HEK293 (cell line): ENCODE measurements around the gene LPCAT2.

ENCODE experiments used
- GLIS2 ChIP-seq: fragments of 450-650 bp; formaldehyde crosslinking; IDR thresholded peaks from 2 replicates; pipeline ENCODE4 v1.5.1; 2016; ENCODE audit warnings: missing biosample characterization, missing genetic modification characterization
- HIC1 ChIP-seq: fragments of 450-650 bp; formaldehyde crosslinking; IDR thresholded peaks from 2 replicates; pipeline ENCODE4 v1.5.1; 2016; ENCODE audit warnings: missing biosample characterization, missing genetic modification characterization
- HOXA7 ChIP-seq: sonication (generic); formaldehyde crosslinking; IDR thresholded peaks from 2 replicates; pipeline ENCODE4 v1.8.1; 2022; ENCODE audit warnings: missing genetic modification reagents, borderline replicate concordance
- MEIS1 ChIP-seq: sonication (generic); formaldehyde crosslinking; IDR thresholded peaks from 2 replicates; pipeline ENCODE4 v1.8.1; 2022; ENCODE audit warnings: missing genetic modification reagents, mild to moderate bottlenecking, borderline replicate concordance
- SP3 ChIP-seq: fragments of 450-650 bp; formaldehyde crosslinking; IDR thresholded peaks from 2 replicates; pipeline ENCODE4 v1.5.1; 2016; ENCODE audit warnings: missing biosample characterization, missing genetic modification characterization
- WT1 ChIP-seq: fragments of 450-650 bp; formaldehyde crosslinking; IDR thresholded peaks from 2 replicates; pipeline ENCODE4 v1.5.1; 2016; ENCODE audit warnings: missing biosample characterization, missing genetic modification characterization
- ZBTB1 ChIP-seq: fragments of 450-650 bp; formaldehyde crosslinking; IDR thresholded peaks from 2 replicates; pipeline ENCODE4 v1.5.1; 2016; ENCODE audit warnings: missing biosample characterization, missing genetic modification characterization
- ZBTB20 ChIP-seq: fragments of 450-650 bp; formaldehyde crosslinking; IDR thresholded peaks from 2 replicates; pipeline ENCODE4 v1.5.1; 2016; ENCODE audit warnings: missing biosample characterization, missing genetic modification characterization
- ZEB2 ChIP-seq: fragments of 450-650 bp; formaldehyde crosslinking; IDR thresholded peaks from 2 replicates; pipeline ENCODE4 v1.5.1; 2016; ENCODE audit warnings: missing biosample characterization, missing genetic modification characterization
- ZIC2 ChIP-seq: fragments of 450-650 bp; formaldehyde crosslinking; IDR thresholded peaks from 2 replicates; pipeline ENCODE4 v1.5.1; 2016; ENCODE audit warnings: missing biosample characterization, missing genetic modification characterization
- ZNF112 ChIP-seq: fragments of 450-650 bp; formaldehyde crosslinking; IDR thresholded peaks from 2 replicates; pipeline ENCODE4 v1.5.0; 2017; ENCODE audit warnings: missing biosample characterization, missing genetic modification characterization
- ZNF239 ChIP-seq: fragments of 450-650 bp; formaldehyde crosslinking; IDR thresholded peaks from 2 replicates; pipeline ENCODE4 v1.5.1; 2016; ENCODE audit warnings: missing biosample characterization, missing genetic modification characterization
- ZNF311 ChIP-seq: fragments of 450-650 bp; formaldehyde crosslinking; IDR thresholded peaks from 2 replicates; pipeline ENCODE4 v1.5.1; 2017; ENCODE audit warnings: missing biosample characterization, missing genetic modification characterization, borderline replicate concordance
- ZNF335 ChIP-seq: fragments of 450-650 bp; formaldehyde crosslinking; conservative IDR thresholded peaks from 2 replicates; pipeline ENCODE4 v1.5.1; 2016; ENCODE audit warnings: missing biosample characterization, missing genetic modification characterization
- ZNF394 ChIP-seq: fragments of 450-650 bp; formaldehyde crosslinking; IDR thresholded peaks from 2 replicates; pipeline ENCODE4 v1.5.1; 2016; ENCODE audit warnings: missing biosample characterization, missing genetic modification characterization, mild to moderate bottlenecking, moderate library complexity, borderline replicate concordance
- ZNF529 ChIP-seq: fragments of 450-650 bp; formaldehyde crosslinking; IDR thresholded peaks from 2 replicates; pipeline ENCODE4 v1.5.1; 2017; ENCODE audit warnings: missing genetic modification characterization, missing biosample characterization; ENCODE audit not compliant: insufficient replicate concordance
- ZNF544 ChIP-seq: fragments of 450-650 bp; formaldehyde crosslinking; IDR thresholded peaks from 2 replicates; pipeline ENCODE4 v1.5.0; 2017; ENCODE audit warnings: missing biosample characterization, missing genetic modification characterization
- ZNF623 ChIP-seq: fragments of 450-650 bp; formaldehyde crosslinking; IDR thresholded peaks from 2 replicates; pipeline ENCODE4 v1.5.1; 2016; ENCODE audit warnings: missing biosample characterization, missing genetic modification characterization
- ZNF645 ChIP-seq: fragments of 450-650 bp; formaldehyde crosslinking; IDR thresholded peaks from 2 replicates; pipeline ENCODE4; 2016; ENCODE audit warnings: missing biosample characterization, missing genetic modification characterization
- ZNF660 ChIP-seq: fragments of 450-650 bp; IDR thresholded peaks from 2 replicates; pipeline ENCODE4 v1.5.1; 2018; ENCODE audit warnings: missing biosample characterization, mild to moderate bottlenecking, missing genetic modification characterization
- ZNF664 ChIP-seq: fragments of 450-650 bp; formaldehyde crosslinking; IDR thresholded peaks from 2 replicates; pipeline ENCODE4 v1.5.1; 2016; ENCODE audit warnings: missing biosample characterization, missing genetic modification characterization
- ZNF747 ChIP-seq: fragments of 450-650 bp; formaldehyde crosslinking; IDR thresholded peaks from 2 replicates; pipeline ENCODE4 v1.5.1; 2016; ENCODE audit warnings: missing biosample characterization, missing genetic modification characterization
- ZNF76 ChIP-seq: fragments of 450-650 bp; formaldehyde crosslinking; IDR thresholded peaks from 2 replicates; pipeline ENCODE4; 2016; ENCODE audit warnings: low read depth, missing biosample characterization, missing genetic modification characterization, borderline replicate concordance
- ZNF785 ChIP-seq: fragments of 450-650 bp; formaldehyde crosslinking; IDR thresholded peaks from 2 replicates; pipeline ENCODE4 v1.5.1; 2016; ENCODE audit warnings: missing biosample characterization, missing genetic modification characterization
- ZNF843 ChIP-seq: fragments of 450-650 bp; formaldehyde crosslinking; IDR thresholded peaks from 2 replicates; pipeline ENCODE4 v1.5.1; 2016; ENCODE audit warnings: missing biosample characterization, missing genetic modification characterization
- TF ChIP-seq, protein P1 (sequence below): fragments of 450-650 bp; formaldehyde crosslinking; IDR thresholded peaks from 2 replicates; pipeline ENCODE4 v1.5.1; 2016; ENCODE audit warnings: missing biosample characterization, missing genetic modification characterization
- TF ChIP-seq, protein P2 (sequence below): fragments of 450-650 bp; IDR thresholded peaks from 2 replicates; pipeline ENCODE4 v1.5.1; 2018; ENCODE audit warnings: missing biosample characterization, mild to moderate bottlenecking, missing genetic modification characterization
- TF ChIP-seq, protein P3 (sequence below): fragments of 450-650 bp; formaldehyde crosslinking; IDR thresholded peaks from 2 replicates; pipeline ENCODE4 v1.5.1; 2016; ENCODE audit warnings: missing biosample characterization, missing genetic modification characterization

LPCAT2 gene

DNA sequence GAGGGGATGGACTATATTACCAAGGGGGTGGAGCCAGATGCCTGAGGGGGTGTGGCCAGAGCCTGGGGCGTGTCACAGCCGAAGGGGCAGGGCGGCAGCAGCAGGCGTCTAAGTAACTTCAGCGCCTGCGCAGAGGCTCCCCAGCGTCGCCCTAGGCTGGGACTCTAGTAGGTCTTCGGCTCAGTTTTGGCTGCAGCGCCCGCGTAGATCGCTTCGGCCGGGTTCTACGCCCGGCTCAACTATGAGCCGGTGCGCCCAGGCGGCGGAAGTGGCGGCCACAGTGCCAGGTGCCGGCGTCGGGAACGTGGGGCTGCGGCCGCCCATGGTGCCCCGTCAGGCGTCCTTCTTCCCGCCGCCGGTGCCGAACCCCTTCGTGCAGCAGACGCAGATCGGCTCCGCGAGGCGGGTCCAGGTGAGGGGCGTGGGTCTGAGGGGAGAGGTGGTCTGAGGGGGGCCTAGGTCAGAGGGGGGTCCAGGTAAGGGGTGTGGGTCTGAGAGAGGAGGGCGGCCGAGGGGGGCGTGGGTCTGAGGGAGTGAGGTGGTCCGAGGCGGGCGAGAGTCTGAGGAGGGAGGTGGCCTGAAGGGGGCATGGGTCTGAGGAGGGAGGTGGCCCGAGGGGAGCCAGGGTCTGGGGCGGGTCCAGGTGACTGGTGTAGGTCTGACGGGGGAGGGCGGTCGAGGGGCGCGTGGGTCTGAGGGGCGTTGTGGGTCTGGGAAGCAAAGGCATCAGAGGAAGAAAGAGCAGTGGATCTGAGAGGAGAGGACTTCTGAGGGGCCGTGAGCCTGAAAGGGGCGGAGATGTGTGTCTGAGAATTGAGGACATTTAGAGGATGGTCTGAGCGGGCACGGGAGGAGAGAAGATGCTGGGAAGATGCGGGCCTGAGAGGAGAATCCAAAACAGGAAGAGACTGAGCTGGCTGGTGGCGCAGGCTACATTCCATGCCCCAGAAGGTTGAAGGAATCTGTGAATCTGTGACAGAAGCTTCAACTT is at the start of gene LPCAT2 (continued):
- no peak for TF ChIP-seq ZNF645
- TF ChIP-seq ZNF311 (tag by site-specific recombination) = no peak
- 0 out of 2 replicates have a peak, but pooled peaks have one; percentile 40 for TF ChIP-seq ZEB2
- TF ChIP-seq ZIC2 (tag by site-specific recombination) = peak; percentile 38; the same call in 1 of the 2 replicates
- TF ChIP-seq, protein P1, sequence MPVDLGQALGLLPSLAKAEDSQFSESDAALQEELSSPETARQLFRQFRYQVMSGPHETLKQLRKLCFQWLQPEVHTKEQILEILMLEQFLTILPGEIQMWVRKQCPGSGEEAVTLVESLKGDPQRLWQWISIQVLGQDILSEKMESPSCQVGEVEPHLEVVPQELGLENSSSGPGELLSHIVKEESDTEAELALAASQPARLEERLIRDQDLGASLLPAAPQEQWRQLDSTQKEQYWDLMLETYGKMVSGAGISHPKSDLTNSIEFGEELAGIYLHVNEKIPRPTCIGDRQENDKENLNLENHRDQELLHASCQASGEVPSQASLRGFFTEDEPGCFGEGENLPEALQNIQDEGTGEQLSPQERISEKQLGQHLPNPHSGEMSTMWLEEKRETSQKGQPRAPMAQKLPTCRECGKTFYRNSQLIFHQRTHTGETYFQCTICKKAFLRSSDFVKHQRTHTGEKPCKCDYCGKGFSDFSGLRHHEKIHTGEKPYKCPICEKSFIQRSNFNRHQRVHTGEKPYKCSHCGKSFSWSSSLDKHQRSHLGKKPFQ (tag by site-specific recombination) = no peak
- TF ChIP-seq WT1 = no peak
- TF ChIP-seq SP3 = peak; percentile 73
- 0 out of 2 replicates have a peak, but pooled peaks have one; percentile 21 for TF ChIP-seq ZNF843 (tag by site-specific recombination)
- TF ChIP-seq ZNF529 (tag by site-specific recombination) = no peak
- TF ChIP-seq, protein P2, sequence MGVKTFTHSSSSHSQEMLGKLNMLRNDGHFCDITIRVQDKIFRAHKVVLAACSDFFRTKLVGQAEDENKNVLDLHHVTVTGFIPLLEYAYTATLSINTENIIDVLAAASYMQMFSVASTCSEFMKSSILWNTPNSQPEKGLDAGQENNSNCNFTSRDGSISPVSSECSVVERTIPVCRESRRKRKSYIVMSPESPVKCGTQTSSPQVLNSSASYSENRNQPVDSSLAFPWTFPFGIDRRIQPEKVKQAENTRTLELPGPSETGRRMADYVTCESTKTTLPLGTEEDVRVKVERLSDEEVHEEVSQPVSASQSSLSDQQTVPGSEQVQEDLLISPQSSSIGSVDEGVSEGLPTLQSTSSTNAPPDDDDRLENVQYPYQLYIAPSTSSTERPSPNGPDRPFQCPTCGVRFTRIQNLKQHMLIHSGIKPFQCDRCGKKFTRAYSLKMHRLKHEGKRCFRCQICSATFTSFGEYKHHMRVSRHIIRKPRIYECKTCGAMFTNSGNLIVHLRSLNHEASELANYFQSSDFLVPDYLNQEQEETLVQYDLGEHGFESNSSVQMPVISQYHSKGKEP (tag by site-specific recombination) = no peak
- TF ChIP-seq ZNF394 = no peak
- no peak for TF ChIP-seq ZNF623
- TF ChIP-seq ZBTB20 (tag by site-specific recombination) = peak; percentile 64
- TF ChIP-seq ZNF785 (tag by site-specific recombination) = 0 out of 2 replicates have a peak, but pooled peaks have one; percentile 36
- no peak for TF ChIP-seq ZBTB1 (tag by site-specific recombination)
- TF ChIP-seq ZNF335 = peak; percentile 91
- peak; percentile 46; the same call in 1 of the 2 replicates for TF ChIP-seq ZNF76
- TF ChIP-seq ZNF544 (tag by site-specific recombination) = no peak
- TF ChIP-seq GLIS2 (tag by site-specific recombination) = peak; percentile 92
- TF ChIP-seq HIC1 (tag by site-specific recombination) = 0 out of 2 replicates have a peak, but pooled peaks have one; percentile 19
- TF ChIP-seq ZNF747 = no peak
- TF ChIP-seq ZNF239 (tag by site-specific recombination) = no peak
- no peak for TF ChIP-seq HOXA7 (CRISPR knock-in tag)
- TF ChIP-seq ZNF112 (tag by site-specific recombination) = no peak
- TF ChIP-seq ZNF664 (tag by site-specific recombination) = no peak
- TF ChIP-seq, protein P3, sequence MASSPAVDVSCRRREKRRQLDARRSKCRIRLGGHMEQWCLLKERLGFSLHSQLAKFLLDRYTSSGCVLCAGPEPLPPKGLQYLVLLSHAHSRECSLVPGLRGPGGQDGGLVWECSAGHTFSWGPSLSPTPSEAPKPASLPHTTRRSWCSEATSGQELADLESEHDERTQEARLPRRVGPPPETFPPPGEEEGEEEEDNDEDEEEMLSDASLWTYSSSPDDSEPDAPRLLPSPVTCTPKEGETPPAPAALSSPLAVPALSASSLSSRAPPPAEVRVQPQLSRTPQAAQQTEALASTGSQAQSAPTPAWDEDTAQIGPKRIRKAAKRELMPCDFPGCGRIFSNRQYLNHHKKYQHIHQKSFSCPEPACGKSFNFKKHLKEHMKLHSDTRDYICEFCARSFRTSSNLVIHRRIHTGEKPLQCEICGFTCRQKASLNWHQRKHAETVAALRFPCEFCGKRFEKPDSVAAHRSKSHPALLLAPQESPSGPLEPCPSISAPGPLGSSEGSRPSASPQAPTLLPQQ (tag by site-specific recombination) = no peak; the same call in none of the 2 replicates
- TF ChIP-seq MEIS1 (CRISPR knock-in tag) = no peak
- TF ChIP-seq ZNF660 (tag by site-specific recombination) = 0 out of 2 replicates have a peak, but pooled peaks have one; percentile 31
